Measurements from ENCODE around the gene SERPINB6. TPM values are rescaled to one million over a fixed set of nuclear protein-coding genes. Genes with fewer than 3 reads are reported as not detected.

The SERPINB6 gene
- total and polyA plus RNA-seq, 10 donors, result 111 to 256 (median 191) TPM

- WGBS, 5 donors, result 95 to 97% (median 96%) methylated on average over 17 of the region's 17 CpGs
- H3K4me1 ChIP-seq, result peaks cover 0 to 49% (median 11%) of the 10 kb centered on the region in 6 donors
- peaks cover 0 to 91% (median 27%) of the 10 kb centered on the region in 6 donors for H3K36me3 ChIP-seq
- peaks cover 0 to 11% (median 10%) of the 10 kb centered on the region in 8 donors for H3K9me3 ChIP-seq
- no peak for TF ChIP-seq POLR2A (IDR thresholded peaks at IDR 0.05)
- no peak for TF ChIP-seq POLR2AphosphoS5 (IDR thresholded peaks at IDR 0.05)
- TF ChIP-seq, protein P1, sequence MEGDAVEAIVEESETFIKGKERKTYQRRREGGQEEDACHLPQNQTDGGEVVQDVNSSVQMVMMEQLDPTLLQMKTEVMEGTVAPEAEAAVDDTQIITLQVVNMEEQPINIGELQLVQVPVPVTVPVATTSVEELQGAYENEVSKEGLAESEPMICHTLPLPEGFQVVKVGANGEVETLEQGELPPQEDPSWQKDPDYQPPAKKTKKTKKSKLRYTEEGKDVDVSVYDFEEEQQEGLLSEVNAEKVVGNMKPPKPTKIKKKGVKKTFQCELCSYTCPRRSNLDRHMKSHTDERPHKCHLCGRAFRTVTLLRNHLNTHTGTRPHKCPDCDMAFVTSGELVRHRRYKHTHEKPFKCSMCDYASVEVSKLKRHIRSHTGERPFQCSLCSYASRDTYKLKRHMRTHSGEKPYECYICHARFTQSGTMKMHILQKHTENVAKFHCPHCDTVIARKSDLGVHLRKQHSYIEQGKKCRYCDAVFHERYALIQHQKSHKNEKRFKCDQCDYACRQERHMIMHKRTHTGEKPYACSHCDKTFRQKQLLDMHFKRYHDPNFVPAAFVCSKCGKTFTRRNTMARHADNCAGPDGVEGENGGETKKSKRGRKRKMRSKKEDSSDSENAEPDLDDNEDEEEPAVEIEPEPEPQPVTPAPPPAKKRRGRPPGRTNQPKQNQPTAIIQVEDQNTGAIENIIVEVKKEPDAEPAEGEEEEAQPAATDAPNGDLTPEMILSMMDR (IDR thresholded peaks at IDR 0.05 in 8 of 11, conservative IDR thresholded peaks at IDR 0.05 in 3 of 11), result no peak
- H3K27ac ChIP-seq, result peak overlapping the region in 1 of 8 donors; percentile 16
- DNase-seq, result no peak
- no peaks in the 10 kb centered on the region for H3K27me3 ChIP-seq (replicated peaks in 1 of 7)
- intact Hi-C loops (cut with DNase I; ENCODE audit: low total_unique reads), result no loop called here
- H3K4me3 ChIP-seq, result no peak overlapping the region
Measured at GRCh38 chr6:3016473-3017280, 45.3 kb upstream of the SERPINB6 start.

- 91 to 100% (median 97%) methylated on average over 7 to 10 of the region's 10 CpGs for WGBS, 5 donors
- Histone ChIP-seq H3K4me3 (no peak overlapping the region), H3K27me3 (replicated peaks in 1 of 7) (no peaks in the 10 kb centered on the region), H3K36me3 (peaks cover 0 to 95% (median 34%) of the 10 kb centered on the region in 6 donors), H3K9me3 (peaks cover 2 to 26% (median 25%) of the 10 kb centered on the region in 8 donors), H3K4me1 (peaks cover 0 to 35% (median 11%) of the 10 kb centered on the region in 6 donors), H3K27ac (no peak overlapping the region)
- intact Hi-C loops (cut with DNase I; ENCODE audit: low total_unique reads), result no loop called here
- TF ChIP-seq, protein P1 (IDR thresholded peaks at IDR 0.05 in 8 of 11, conservative IDR thresholded peaks at IDR 0.05 in 3 of 11), result no peak
- TF ChIP-seq POLR2AphosphoS5 (IDR thresholded peaks at IDR 0.05) (no peak), POLR2A (IDR thresholded peaks at IDR 0.05) (no peak)
- DNase-seq, result no peak
Measured at GRCh38 chr6:3015144-3015543, 43.8 kb upstream of the SERPINB6 start.

GRCh38 chr6:3014675-3015066 is 43.3 kb upstream of the SERPINB6 start:
- peaks cover 0 to 31% (median 11%) of the 10 kb centered on the region in 6 donors for H3K4me1 ChIP-seq
- H3K27me3 ChIP-seq (replicated peaks in 1 of 7), result no peaks in the 10 kb centered on the region
- intact Hi-C loops (cut with DNase I; ENCODE audit: low total_unique reads), result no loop called here
- no peak overlapping the region for H3K4me3 ChIP-seq
- peaks cover 2 to 28% (median 25%) of the 10 kb centered on the region in 8 donors for H3K9me3 ChIP-seq
- TF ChIP-seq POLR2AphosphoS5 (IDR thresholded peaks at IDR 0.05), result no peak
- TF ChIP-seq, protein P1 (IDR thresholded peaks at IDR 0.05 in 8 of 11, conservative IDR thresholded peaks at IDR 0.05 in 3 of 11), result no peak
- TF ChIP-seq POLR2A (IDR thresholded peaks at IDR 0.05), result no peak
- peak overlapping the region in 2 of 8 donors; percentile 84 to 89 for H3K27ac ChIP-seq
- no peak for DNase-seq
- peaks cover 0 to 95% (median 36%) of the 10 kb centered on the region in 6 donors for H3K36me3 ChIP-seq
- WGBS, 5 donors, result 86 to 97% (median 94%) methylated on average over 4 of the region's 4 CpGs
